Gastroesophageal sphincter (tissue), 3 donors: ENCODE results near the gene POLDIP2.

Experiments
- EP300 ChIP-seq: sonication (generic); formaldehyde crosslinking; IDR thresholded peaks from one replicate; pipeline ENCODE4 v1.6.1; 2017; ENCODE audit warnings: antibody characterized with exemption, mild to moderate bottlenecking
- POLR2A ChIP-seq, 2 donors: fragments of 450-650 bp; IDR thresholded peaks; one replicate each; pipeline ENCODE4 v1.6.1; 2017; ENCODE audit warnings: antibody characterized with exemption in 2 of 2, mild to moderate bottlenecking in 2 of 2, moderate library complexity in 1 of 2
- POLR2AphosphoS5 ChIP-seq: sonication (generic); formaldehyde crosslinking; IDR thresholded peaks from one replicate; pipeline ENCODE4 v1.6.1; 2017; ENCODE audit warnings: antibody characterized with exemption
- TF ChIP-seq, protein P1 (sequence below), 4 experiments: fragments of 200-600 bp in 2 of 4; fragments of 450-650 bp in 2 of 4; sonication (generic) in 1 of 4; IDR thresholded peaks; one replicate each; pipeline ENCODE4 v1.5.1; 2017 to 2019; ENCODE audit warnings: antibody characterized with exemption in 4 of 4, mild to moderate bottlenecking in 2 of 4, moderate library complexity in 2 of 4

GRCh38 chr17:28385037-28385400, 27.7 kb upstream of the POLDIP2 start:
- TF ChIP-seq POLR2A (IDR thresholded peaks at IDR 0.05) (no peak), POLR2AphosphoS5 (no peak), EP300 (no peak)
- TF ChIP-seq, protein P1, sequence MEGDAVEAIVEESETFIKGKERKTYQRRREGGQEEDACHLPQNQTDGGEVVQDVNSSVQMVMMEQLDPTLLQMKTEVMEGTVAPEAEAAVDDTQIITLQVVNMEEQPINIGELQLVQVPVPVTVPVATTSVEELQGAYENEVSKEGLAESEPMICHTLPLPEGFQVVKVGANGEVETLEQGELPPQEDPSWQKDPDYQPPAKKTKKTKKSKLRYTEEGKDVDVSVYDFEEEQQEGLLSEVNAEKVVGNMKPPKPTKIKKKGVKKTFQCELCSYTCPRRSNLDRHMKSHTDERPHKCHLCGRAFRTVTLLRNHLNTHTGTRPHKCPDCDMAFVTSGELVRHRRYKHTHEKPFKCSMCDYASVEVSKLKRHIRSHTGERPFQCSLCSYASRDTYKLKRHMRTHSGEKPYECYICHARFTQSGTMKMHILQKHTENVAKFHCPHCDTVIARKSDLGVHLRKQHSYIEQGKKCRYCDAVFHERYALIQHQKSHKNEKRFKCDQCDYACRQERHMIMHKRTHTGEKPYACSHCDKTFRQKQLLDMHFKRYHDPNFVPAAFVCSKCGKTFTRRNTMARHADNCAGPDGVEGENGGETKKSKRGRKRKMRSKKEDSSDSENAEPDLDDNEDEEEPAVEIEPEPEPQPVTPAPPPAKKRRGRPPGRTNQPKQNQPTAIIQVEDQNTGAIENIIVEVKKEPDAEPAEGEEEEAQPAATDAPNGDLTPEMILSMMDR (IDR thresholded peaks at IDR 0.05), result no peak
